B cell (primary cell): ENCODE measurements around the gene USP21. TPM values are rescaled to one million over a fixed set of nuclear protein-coding genes. Genes with fewer than 3 reads are reported as not detected.

Experiments used
- ATAC-seq: fragments of 200-7000 bp; cut with Tn5 transposase; one replicate; pipeline ENCODE4 v1.10.0; 2021; ENCODE audit warnings: low read depth, mild to moderate bottlenecking, moderate number of reproducible peaks, moderate library complexity
- CTCF ChIA-PET: fragments of 350-600 bp; sonication (Branson Sonifier 250); formaldehyde crosslinking; loops from one replicate; lab custom pipeline; 2021; ENCODE audit warnings: antibody characterized with exemption, inconsistent platforms; lab: Charles Lee
- POLR2A ChIA-PET: fragments of 350-600 bp; sonication (Branson Sonifier 250); formaldehyde crosslinking; loops from one replicate; lab custom pipeline; 2021; ENCODE audit warnings: antibody characterized with exemption; lab: Charles Lee
- DNase-seq: peaks from one replicate; pipeline ENCODE4 v3.0.0; 2013
- H2AFZ ChIP-seq: 2 replicates; pipeline ENCODE4 v1.6.1; 2012; ENCODE audit warnings: mild to moderate bottlenecking, low read depth, low read length; ENCODE audit not compliant: insufficient read depth, poor library complexity, severe bottlenecking
- H3K27ac ChIP-seq, 2 donors: 1 replicate in 1 of 2; 2 replicates in 1 of 2; pipeline ENCODE4 v1.5.1; 2012 to 2013; ENCODE audit warnings: low read length in 2 of 2, mild to moderate bottlenecking in 2 of 2, moderate library complexity in 1 of 2
- H3K27me3 ChIP-seq, 4 experiments: fragments of 200-600 bp in 1 of 4; sonication (generic) in 1 of 4; replicated peaks in 1 of 4; 1 replicate in 2 of 4; 2 replicates in 2 of 4; pipeline versions ENCODE4 v1.6.1 to v1.7.0; 2013 to 2016; ENCODE audit warnings: low read length in 3 of 4, mild to moderate bottlenecking in 2 of 4, mixed read lengths in 1 of 4, moderate library complexity in 1 of 4; ENCODE audit not compliant: insufficient read depth in 4 of 4, control insufficient read depth in 3 of 4; ENCODE audit errors: control extremely low read depth in 1 of 4
- H3K36me3 ChIP-seq, 2 experiments: replicated peaks in 1 of 2; 1 replicate in 1 of 2; 2 replicates in 1 of 2; pipeline versions ENCODE4 v1.6.1 to v1.7.1; 2013; ENCODE audit warnings: low read length in 1 of 2; ENCODE audit not compliant: insufficient read depth in 2 of 2, control insufficient read depth in 1 of 2; ENCODE audit errors: control extremely low read depth in 1 of 2, extremely low read depth in 1 of 2
- H3K4me1 ChIP-seq, 2 donors: fragments of 200-600 bp in 1 of 2; sonication (generic) in 1 of 2; 1 replicate in 1 of 2; 2 replicates in 1 of 2; pipeline versions ENCODE4 v1.5.1 to v1.6.1; 2013 to 2017; ENCODE audit warnings: low read length in 2 of 2; ENCODE audit not compliant: control insufficient read depth in 2 of 2, insufficient read depth in 2 of 2
- H3K4me2 ChIP-seq: replicated peaks from 2 replicates; pipeline ENCODE3; 2012; ENCODE audit warnings: mild to moderate bottlenecking, low read depth, low read length; ENCODE audit not compliant: poor library complexity, severe bottlenecking
- H3K4me3 ChIP-seq, 5 experiments: fragments of 200-600 bp in 1 of 5; sonication (generic) in 1 of 5; 1 replicate in 3 of 5; 2 replicates in 2 of 5; pipeline versions ENCODE4 v1.5.1 to v1.7.0; 2011 to 2016; ENCODE audit warnings: low read length in 4 of 5, mild to moderate bottlenecking in 4 of 5, low read depth in 2 of 5, control low read depth in 1 of 5, moderate library complexity in 1 of 5; ENCODE audit not compliant: insufficient read depth in 1 of 5; ENCODE audit errors: control extremely low read depth in 1 of 5, extremely low read depth in 1 of 5
- H3K79me2 ChIP-seq: fragments of 200-600 bp; sonication (generic); one replicate; pipeline ENCODE4 v1.6.0; 2016; ENCODE audit warnings: low read length; ENCODE audit not compliant: control insufficient read depth, insufficient read depth
- H3K9ac ChIP-seq: fragments of 200-600 bp; sonication (generic); 2 replicates; pipeline ENCODE4 v1.6.1; 2017; ENCODE audit warnings: mild to moderate bottlenecking, low read length, moderate library complexity
- H3K9me3 ChIP-seq, 3 donors: one replicate each; pipeline versions ENCODE4 v1.6.1 to v1.7.1; 2013; ENCODE audit warnings: low read length in 2 of 3; ENCODE audit not compliant: control insufficient read depth in 2 of 3, insufficient read depth in 1 of 3; ENCODE audit errors: control extremely low read depth in 1 of 3
- H4K20me1 ChIP-seq: 2 replicates; pipeline ENCODE4 v1.6.0; 2012; ENCODE audit warnings: mild to moderate bottlenecking, low read length; ENCODE audit not compliant: insufficient read depth, control insufficient read depth, poor library complexity, severe bottlenecking
- H3K27ac Mint-ChIP-seq: one replicate; pipeline ENCODE4 v1.8.0; 2021; ENCODE audit warnings: mixed read lengths
- H3K27me3 Mint-ChIP-seq: one replicate; pipeline ENCODE4 v1.8.0; 2021; ENCODE audit warnings: mixed read lengths
- H3K4me1 Mint-ChIP-seq: one replicate; pipeline ENCODE4 v1.8.0; 2021; ENCODE audit warnings: mixed read lengths
- H3K4me3 Mint-ChIP-seq: one replicate; pipeline ENCODE4 v1.8.0; 2021; ENCODE audit warnings: mixed read lengths
- H3K9me3 Mint-ChIP-seq: one replicate; pipeline ENCODE4 v1.8.0; 2022; ENCODE audit warnings: mixed read lengths; ENCODE audit not compliant: insufficient read depth
- EZH2 ChIP-seq: IDR thresholded peaks from 2 replicates; pipeline ENCODE4 v1.6.1; 2012; ENCODE audit warnings: borderline replicate concordance, low read depth, mild to moderate bottlenecking, moderate library complexity, low read length; ENCODE audit not compliant: insufficient read depth, poor library complexity, severe bottlenecking
- WGBS: methylation state at CpG from one replicate; pipeline ENCODE4 v1.1.5; 2013; ENCODE audit warnings: missing lambda C conversion rate; ENCODE audit not compliant: insufficient coverage; 5-methylcytosine and 5-hydroxymethylcytosine counted together
- intact Hi-C: fragments of 100-400 bp; cut with micrococcal nuclease; formaldehyde crosslinking; loops from one replicate; pipeline ENCODE4 v1.10.0; 2022
- polyA plus RNA-seq: library from polyadenylated mRNA; depleted of rRNA; stranded (reverse); fragments of >200 nt; gene quantifications from 2 replicates; pipeline ENCODE4 v1.2.3, GENCODE V29; 2012
- total RNA-seq, 2 donors: library from RNA; stranded (reverse); fragments of 120-200 nt in 1 of 2; gene quantifications; 1 replicate in 1 of 2; 2 replicates in 1 of 2; pipeline versions ENCODE4 v1.2.3 to v1.2.4, GENCODE V29; 2013 to 2022
- TF ChIP-seq, protein P1 (sequence below): fragments of 200-600 bp; IDR thresholded peaks from one replicate; pipeline ENCODE4 v1.8.0; 2022; ENCODE audit warnings: antibody characterized with exemption, mild to moderate bottlenecking

Gene USP21
- total and polyA plus RNA-seq, 2 donors (not counting 1 experiment from before 2014, with no cell fraction given), result 53.3 to 81.6 TPM

DNA sequence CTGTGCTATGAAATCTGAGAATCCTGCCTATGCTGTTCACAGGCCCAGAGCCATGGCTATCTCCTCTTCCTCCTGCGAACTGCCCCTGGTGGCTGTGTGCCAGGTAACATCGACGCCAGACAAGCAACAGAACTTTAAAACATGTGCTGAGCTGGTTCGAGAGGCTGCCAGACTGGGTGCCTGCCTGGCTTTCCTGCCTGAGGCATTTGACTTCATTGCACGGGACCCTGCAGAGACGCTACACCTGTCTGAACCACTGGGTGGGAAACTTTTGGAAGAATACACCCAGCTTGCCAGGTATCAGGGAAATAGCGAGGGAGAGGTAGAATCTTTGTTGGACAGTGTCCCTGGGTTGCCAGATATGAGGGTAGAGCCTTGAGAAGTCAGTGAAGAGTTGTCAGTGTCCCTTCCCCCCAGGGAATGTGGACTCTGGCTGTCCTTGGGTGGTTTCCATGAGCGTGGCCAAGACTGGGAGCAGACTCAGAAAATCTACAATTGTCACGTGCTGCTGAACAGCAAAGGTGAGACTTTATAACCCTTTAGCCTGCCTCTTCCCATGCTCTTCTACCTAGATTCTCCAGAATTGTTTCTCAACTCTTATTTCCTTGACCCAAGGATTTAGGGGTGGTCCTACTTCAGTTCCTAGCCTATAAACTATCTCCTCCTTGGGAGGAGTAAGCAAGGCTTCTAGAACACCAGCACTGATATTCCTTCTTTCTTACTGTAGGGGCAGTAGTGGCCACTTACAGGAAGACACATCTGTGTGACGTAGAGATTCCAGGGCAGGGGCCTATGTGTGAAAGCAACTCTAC is 40.0 kb upstream of the USP21 start:
- H3K27me3 ChIP-seq, result no peaks in the 10 kb centered on the region
- Mint-ChIP-seq H3K27me3 (no peaks in the 10 kb centered on the region), H3K9me3 (no peaks in the 10 kb centered on the region), H3K4me3 (peak overlapping the region; percentile 97), H3K4me1 (peaks cover 67% of the 10 kb centered on the region), H3K27ac (peak overlapping the region; percentile 94)
- DNase-seq, result peak; percentile 70
- H3K9me3 ChIP-seq, result no peaks in the 10 kb centered on the region
- no peak overlapping the region for H3K9ac ChIP-seq
- ChIA-PET POLR2A (interaction anchor here (1.2 to 1.3 kb wide), 2 partner anchors 21 to 82 kb away, joined by 3 to 5 read pairs; partner anchors contain the start of gene KLHDC9), CTCF (no interaction called here)
- H4K20me1 ChIP-seq, result peaks cover 12% of the 10 kb centered on the region
- 74% methylated on average over 10 of the region's 10 CpGs for WGBS
- H3K4me2 ChIP-seq, result peak overlapping the region; percentile 81
- intact Hi-C loops, result loop anchor here (2.0 kb wide), 2 partner anchors 48 to 74 kb away; partner anchors contain the start of genes PPOX and USF1
- H3K27ac ChIP-seq, result peak overlapping the region; percentile 42 to 86
- H3K4me3 ChIP-seq, result no peak overlapping the region
- peaks cover 69% of the 10 kb centered on the region for H3K79me2 ChIP-seq
- H3K4me1 ChIP-seq, result peaks cover 45 to 54% of the 10 kb centered on the region in 2 donors
- H3K36me3 ChIP-seq, result peaks cover 2 to 38% of the 10 kb centered on the region in 2 experiments
- no peak for TF ChIP-seq EZH2
- TF ChIP-seq, protein P1, sequence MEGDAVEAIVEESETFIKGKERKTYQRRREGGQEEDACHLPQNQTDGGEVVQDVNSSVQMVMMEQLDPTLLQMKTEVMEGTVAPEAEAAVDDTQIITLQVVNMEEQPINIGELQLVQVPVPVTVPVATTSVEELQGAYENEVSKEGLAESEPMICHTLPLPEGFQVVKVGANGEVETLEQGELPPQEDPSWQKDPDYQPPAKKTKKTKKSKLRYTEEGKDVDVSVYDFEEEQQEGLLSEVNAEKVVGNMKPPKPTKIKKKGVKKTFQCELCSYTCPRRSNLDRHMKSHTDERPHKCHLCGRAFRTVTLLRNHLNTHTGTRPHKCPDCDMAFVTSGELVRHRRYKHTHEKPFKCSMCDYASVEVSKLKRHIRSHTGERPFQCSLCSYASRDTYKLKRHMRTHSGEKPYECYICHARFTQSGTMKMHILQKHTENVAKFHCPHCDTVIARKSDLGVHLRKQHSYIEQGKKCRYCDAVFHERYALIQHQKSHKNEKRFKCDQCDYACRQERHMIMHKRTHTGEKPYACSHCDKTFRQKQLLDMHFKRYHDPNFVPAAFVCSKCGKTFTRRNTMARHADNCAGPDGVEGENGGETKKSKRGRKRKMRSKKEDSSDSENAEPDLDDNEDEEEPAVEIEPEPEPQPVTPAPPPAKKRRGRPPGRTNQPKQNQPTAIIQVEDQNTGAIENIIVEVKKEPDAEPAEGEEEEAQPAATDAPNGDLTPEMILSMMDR, result peak; percentile 51
- ATAC-seq, result peak; percentile 37
- H2AFZ ChIP-seq, result no peak overlapping the region
